DMS153 (cell line): Measurements from ENCODE around the gene ABHD2.
"Not testable (repeated sequence)": the region's sequence is repeated elsewhere in the genome, so short reads cannot be mapped to it uniquely, and the experiment has no call there.

Experiments
- DNase-seq: peaks from one replicate; lab custom pipeline; 2025; lab: John Stamatoyannopoulos, UW

Gene ABHD2

DNA sequence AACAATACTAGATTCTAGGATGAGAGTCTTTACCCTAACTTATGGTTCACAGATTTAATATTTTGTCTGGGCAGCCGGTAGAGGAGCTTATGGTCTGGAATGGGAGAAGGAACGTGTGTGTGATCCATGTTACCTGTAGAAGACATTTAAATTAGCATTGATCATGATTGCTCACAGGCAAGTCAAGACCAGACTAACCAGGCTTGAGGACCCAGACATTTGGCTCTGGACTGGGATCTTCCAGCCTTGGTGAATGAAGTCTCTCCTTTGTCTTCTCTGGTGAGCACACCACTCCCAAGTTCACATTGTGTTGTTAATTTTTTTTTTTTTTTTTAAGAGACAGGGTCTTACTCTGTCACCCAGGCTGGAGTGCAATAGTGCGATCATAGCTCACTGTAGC is 11.7 kb downstream of the ABHD2 start:
- no peak for DNase-seq

DNA sequence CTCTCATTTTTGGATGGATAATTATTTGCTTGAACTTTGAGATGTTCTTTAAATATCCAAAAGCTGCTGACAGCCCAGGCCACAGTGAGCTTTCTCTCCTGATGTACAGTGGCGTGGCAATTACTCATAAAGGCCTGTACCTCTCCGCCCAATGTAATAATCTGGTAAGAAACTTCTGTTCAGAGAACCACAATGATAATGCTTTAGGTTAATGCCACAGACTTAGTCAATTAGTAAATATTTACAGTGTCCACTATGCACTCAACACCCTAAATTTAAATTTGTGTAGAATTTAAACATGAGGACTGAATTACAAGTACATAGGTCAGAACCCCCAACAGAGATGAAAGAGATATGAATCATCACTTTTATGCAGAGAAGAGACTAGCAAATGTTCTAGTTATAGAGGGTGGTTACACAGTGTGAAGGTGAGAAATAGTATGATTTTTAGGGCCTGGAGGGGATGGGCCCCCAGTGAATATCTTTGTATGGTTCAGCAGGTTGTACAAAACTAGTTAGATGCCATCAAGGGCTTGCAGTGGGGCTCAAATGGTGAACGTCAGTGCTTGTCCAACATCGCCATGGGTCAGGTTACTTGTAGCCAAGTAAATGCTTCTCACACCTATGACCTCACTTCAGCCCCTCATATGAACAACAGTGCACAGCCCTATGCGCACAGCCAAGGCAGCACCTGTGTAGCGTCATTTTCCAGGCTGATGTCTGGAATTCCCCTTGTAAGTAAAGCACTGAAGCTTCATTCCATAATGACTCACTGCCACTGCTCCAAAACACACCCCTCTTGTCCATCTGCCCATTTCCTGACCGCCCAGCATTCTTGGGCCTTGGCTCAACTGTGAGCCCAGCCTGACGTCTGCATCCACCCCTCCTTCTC is 13.3 kb downstream of the ABHD2 start:
- DNase-seq: no peak

DNA sequence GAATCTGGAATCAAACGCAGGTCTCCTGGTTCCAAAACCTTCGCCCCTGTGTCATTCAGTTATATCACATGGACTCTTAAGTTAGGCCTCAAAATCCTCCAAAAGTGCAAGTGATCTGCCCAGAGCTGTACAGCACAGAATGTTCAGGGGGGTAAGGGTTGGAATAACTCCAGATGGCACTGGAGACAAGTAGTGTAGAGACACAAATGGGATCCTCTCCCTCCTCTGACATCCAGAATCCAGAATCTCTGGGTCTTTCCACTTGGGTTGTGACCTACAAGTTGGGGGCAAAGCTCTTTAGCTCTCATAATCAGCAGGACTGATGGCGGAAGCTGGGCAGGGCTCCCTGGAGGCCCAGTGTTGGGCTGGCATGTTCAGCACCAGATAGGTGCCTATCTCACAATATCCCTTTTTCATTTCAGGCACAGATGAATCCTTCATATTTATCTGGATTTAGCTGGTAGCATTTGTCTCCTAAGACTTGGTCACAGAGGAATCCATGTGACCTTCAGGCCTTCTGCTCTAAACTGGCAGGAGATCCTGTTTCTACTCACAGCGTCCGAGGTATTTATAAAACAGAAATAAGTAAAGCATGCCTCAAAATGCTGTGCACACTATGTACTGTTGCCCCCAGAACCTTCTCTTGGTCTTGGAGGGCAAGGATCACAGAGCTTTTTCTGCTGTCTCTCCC is 15.4 kb downstream of the ABHD2 start:
- DNase-seq: no peak

DNA sequence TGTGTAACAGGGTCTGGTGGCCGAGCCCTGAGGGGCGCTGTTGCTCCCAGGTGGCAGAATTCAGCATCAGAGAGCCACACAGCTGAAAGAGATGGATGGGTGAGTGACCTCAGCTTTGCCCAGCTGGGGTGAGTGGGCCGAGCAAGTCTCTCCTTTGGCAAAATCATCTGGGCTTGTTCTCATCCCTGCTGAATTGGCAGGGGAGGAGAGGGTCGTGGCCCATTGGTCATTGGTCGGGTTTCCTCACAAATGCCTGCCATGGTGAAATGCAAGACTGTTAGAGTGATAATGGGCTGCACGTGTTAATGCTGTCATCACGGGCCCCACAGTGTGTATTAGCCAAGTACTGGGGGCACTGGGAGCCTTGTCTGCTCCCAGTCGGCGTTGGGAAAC is 15.9 kb downstream of the ABHD2 start:
- DNase-seq: no peak

DNA sequence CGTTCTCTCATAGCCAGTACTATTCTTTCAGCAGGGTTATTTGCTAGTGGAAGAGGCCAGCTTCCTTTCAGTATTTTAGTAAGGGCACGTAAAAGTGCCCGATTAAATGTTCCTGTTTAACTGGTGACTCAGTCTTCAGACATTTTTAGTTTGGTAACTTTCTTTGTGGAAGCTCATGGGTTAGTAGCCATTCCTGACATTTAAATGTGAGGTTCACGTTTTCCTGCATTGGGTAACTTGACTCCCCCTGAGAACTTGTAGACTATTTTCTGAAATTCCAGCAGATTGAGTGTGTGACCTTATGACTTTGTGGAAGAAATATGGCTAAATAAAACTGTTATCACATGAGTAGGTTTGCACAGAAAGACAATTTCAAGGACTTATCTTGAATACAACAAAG is 16.9 kb downstream of the ABHD2 start:
- no peak for DNase-seq

DNA sequence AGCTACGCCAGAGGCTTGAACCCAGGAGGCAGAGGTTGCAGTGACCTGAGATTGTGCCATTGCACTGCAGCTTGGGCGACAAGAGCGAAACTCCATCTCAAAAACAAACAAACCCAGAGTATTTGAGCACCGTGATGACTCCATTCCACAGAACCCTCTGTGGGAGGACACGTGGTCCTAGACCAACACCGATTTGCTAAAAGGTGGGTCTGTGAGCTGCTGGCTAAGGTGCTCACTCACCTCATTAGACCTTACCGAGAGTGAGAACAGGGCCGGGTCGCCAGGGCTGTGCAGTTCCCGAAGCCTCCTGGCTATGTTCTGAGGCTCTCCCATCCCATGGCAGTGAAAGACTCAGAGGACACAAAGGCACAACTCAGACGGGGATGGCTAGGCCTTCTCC is 17.9 kb downstream of the ABHD2 start:
- no peak for DNase-seq

DNA sequence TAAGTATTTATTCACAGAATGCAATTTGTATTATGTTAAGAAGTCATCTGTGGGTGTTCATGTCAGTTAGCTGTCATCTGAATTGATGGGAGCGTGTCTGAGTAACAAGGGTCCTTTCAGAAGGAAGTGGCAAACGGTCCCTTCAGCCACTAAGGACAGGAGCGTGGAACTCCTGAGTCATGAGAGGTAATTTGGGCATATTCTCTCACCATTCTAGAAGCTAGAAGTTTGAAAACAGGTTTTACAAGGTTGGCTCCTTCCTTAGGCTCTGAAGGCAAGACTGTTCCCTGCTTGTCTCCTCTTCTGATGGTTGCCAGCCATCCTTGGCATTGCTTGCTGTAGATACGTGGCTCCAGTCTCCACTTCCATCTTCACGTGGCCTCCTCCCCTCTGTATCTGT is 19.7 kb downstream of the ABHD2 start:
- no peak for DNase-seq

DNA sequence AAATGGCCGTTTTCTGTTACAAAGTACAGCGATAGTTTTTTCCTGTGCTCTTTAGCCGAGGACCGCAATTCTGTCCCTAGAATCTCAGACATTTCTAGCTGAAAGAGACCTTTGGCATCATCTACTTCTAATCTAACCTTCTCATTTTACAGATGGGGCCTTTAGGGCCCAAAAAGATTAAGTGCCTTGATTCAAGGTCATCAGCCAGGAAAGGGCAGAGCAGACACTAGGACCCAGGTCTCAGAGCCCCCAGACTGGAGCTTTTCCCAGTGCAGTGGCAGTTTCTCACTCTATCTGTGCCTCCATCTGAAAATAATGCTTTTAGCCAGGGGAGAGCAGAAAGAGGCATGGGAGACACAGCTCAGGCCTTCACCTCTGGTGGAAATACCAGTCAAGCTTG is 20.6 kb downstream of the ABHD2 start:
- no peak for DNase-seq

DNA sequence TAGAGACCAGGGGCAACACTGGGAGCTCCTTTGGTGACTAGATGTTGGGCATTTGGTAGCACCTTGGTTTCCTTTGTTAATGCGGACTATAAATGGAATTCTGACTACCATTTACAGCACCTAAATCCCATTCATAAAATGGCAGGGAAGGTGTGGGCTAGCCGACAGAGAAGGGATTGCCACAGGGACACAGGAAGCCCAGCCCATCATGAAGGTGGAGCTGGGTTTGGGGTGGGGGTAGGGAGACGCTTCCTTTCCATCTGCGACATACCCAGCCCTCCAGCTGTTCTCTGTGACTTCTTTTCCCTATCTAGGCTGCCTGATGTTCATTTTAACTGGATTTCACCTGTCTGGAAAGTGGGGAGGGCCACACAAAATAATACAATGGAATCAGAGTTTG is 21.0 kb downstream of the ABHD2 start:
- no peak for DNase-seq

DNA sequence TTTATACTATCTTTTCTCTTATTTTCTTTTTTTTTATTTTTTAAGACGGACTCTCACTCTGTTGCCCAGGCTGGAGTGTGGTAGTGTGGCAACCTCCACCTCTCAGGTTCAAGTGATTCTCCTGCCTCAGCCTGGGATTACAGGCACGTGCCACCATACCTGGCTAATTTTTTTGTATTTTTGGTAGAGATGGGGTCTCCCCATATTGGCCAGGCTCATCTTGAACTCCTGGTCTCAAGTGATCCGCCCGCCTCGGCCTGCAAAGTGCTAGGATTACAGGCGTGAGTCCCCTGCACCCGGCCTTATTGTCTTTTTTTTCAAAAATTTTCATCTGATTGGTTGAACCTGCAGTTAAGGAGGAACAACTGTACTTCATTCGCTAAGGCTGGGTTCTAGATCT is 21.8 kb downstream of the ABHD2 start:
- DNase-seq: no peak

DNA sequence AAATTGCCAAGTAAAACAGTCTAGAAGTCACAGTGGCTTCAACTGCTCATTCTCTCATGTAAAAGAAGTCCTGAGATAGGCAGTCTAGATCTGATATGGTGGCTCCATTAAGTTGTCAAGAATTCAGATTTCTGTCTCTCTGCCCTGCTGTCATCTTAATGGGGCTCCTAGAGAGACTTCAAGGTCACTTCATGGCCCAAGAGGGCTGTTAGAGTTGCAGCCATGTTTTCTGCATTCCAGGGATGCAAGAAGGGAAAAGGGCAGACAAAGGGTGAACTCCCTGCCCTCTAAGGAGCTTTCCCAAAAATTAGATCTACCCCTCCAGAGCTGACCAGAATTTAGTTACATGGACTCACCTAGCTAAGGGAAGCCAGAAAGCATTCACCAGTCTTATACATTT is 23.1 kb downstream of the ABHD2 start:
- DNase-seq: no peak

DNA sequence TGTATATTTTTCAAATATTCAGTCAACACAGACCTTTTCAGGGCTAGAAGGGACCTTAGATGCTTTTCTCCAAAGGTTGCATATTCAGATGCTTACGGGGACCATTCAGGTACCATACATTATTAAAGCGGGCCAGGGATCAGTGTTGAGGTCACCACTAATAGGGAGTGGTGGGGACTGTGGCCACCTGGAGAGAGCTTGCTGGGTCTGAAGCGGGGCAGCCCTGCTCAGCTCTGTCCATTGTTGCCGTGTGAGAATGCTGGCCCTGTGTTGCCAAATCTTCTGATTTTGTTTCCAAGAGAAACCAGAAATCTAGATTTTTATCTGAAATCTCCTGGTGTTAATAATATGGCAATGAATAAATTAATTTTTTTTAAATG is 23.7 kb downstream of the ABHD2 start:
- DNase-seq: no peak

DNA sequence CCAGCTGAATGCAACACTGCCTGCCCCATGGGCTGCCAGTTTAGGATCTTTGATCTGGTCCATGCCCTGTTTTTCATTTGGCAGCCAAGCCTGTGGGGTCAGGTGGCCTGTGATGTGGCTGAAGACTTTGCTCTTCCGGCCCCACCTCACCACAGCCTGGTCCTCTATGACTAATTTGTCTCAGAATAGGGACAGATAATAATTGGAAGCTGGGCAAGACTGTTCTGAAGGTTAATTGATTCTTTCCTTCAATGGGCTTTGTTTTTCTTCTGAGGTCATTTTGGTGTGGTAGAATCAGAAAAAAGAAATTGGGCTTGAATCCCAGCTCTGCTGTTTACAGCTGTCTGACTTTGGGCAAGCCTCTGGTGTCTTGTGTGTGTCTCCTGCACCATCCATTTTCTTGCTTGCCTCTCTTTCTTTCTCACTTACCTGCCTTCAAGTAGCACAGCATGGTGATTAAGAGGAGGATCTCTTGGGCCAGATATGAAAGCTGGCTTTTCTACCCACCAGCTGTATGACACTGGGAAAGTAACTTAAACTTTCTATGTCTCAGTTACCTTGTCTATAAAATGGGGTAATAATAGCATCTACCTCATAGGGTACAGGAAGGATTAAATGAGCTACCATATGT is 24.2 kb downstream of the ABHD2 start:
- no peak for DNase-seq

DNA sequence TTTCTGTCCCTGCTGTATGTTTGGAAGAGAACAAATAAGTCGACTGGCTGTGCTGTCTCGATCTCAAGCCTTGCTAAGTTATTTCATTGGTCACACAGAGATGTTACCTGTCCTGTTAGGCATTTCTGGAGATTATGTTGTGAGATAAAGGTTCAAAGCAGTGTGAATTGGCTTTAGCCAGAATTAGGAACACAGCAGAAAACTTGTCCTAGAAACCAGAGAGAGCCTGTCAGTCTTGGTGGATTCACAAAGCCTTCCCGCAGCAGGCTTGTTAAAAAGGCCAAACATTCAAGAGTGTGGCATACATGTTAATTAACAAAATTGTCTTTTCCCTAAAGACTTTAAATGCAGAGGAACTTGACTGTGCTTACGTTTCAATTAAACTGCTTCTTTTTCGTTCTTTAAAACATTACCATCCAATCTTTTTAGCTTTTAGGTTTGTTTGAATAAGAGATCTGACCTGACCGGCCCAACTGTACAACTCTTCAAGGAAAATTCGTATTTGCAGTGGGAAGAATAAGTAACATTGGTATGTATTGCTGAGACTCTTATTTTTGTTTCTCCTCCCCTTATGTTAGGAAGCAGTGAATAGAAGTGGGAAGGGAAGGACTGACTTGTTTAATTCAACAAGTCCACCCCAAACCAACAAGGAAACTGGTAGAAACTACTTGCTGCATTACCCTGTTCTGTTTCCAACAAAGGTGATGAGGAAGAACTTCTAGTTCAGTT is 25.2 kb downstream of the ABHD2 start:
- DNase-seq: no peak

DNA sequence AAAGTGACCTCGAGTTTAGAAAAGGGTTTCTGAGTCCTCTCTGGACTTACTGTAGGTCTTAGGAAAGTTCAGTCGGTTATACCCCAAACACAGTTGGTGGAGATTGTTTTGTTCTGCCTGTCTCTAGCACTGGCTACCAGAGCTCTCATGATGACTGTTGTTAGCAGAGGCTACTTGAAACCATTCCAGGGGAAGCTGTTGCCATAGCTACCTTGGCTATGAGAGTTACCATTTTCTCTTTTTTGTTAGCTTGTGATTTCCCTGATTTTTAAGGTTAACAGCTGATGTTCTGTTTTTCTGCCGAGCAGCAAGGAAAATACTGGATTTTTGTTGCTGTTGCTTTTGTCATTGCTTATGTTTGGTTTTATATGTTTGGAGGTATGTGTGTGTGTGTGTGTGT is 26.7 kb downstream of the ABHD2 start:
- peak; percentile 56 for DNase-seq

DNA sequence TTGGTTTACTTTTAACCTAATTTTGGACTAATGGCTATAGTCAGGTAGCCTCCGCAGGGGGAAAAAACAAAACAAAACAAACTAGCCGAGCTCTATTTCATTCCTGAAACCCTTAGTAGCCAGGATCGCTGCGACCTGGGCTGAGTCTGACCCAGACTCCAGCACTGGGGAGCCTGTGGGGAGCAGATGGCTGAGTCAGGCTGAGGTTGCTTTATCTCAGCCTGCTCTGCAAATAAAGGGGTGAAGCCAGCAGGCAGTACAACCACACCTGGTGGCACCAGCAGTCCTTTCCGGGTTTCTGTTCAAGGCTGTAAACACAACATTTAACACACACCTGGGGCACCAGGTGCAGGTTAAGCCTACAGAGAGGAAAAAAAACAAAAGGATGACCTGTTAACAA is 27.3 kb downstream of the ABHD2 start:
- peak; percentile 88 for DNase-seq

DNA sequence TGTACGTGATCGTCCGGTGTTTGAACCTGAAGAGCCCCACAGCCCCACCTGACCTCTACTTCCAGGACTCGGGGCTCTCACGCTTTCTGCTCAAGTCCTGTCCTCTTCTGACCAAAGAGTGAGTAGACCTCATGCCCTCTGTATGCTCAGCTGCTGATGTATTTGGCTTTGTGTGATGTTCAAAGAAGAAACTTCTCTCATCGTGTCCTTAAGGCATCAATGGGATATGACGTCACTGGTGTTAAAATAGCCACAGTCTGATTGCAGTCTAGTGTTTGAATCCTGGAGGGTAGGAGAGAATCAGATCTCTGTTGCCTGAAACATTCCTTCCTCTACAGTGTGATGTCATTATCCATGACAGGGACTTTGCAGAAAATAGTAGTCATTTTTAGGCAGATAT is 28.1 kb downstream of the ABHD2 start:
- DNase-seq: peak; percentile 80

DNA sequence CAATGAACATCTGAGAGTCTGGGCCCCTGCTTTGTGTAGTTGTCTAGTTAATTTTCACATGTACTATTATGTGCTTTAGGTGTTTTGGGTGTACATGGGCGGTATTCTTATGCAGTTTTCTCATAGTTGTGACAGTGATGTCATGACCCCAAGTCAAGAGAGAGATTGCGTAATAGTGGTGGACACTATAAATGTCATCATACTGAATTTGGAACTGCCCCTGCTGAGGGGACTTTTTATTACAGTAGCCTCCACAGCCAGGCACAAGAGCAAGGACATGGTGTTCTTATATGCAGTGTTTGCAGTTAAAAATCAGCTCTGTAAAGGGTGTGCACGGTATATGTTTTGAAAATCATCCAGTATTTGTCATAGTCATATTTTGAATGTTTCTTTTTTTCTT is 29.5 kb downstream of the ABHD2 start:
- DNase-seq: no peak

DNA sequence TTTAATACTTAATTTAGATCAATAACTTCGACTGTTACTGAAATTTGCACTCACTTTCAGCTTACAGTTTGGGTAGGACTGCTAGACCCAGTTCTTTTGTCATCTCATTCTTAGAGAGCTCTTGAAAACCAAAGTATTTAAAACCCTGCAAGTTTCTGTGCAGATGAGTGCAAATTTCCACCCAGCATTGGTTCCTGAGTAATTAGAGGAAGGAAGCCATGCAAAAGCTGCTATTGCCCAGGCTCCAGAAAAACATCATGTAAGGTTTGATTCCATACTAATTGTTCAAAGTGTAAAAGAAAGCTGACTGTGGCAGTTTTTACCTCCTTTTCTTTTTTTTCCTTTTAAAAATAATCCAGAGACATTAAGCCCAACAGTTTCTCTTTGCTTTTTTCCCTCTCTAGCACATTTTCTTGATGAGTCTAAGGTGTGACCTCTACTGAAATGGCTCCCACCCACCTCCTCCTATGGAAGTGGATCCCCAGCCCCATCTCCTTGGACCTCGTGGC is 30.3 kb downstream of the ABHD2 start:
- no peak for DNase-seq

DNA sequence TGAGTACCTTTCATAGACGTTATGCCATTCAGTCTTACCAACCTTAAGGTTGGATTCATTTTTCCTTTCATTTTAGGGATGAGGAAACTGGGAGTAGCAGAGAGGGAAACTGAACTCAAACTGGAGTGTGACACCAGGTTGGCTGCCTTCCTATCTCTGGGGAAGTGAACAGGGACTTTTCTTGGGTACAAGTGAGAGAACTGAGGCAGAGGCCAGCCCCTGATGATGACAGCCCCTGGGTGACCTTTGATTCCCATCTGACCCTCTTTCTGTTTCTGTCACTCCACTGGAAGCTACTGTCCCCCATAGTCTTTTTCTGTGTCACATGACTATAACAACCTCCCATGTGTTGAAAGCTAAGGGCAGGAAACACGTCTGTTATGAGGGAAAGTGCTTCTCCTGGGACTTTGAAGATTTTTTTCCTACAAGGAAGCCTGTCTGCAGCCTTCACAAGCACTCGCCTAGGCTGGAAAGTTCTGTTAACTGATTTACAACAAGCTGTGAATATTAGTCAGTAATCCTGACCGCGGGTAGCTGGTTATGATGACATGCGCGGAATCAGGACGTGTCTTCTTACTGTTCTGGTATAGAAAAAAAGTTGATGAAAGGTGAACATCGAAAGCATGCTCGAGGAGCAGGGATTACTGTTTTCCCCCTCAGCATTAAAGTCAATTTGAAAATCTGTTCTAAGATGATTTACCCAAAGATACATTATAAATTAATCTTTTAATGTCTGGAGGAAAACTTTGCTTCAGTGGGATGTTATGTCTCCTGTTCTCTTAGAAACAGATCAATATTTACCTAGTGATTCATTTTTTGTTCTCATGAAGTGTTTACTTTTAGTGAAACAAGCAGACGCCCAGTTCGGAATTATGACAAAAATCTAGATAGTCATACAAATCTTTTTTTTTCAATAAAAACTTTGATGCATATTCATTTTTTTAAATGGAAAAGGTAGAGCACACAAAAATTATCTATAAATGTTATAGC is 31.5 kb downstream of the ABHD2 start:
- peak; percentile 32 for DNase-seq

DNA sequence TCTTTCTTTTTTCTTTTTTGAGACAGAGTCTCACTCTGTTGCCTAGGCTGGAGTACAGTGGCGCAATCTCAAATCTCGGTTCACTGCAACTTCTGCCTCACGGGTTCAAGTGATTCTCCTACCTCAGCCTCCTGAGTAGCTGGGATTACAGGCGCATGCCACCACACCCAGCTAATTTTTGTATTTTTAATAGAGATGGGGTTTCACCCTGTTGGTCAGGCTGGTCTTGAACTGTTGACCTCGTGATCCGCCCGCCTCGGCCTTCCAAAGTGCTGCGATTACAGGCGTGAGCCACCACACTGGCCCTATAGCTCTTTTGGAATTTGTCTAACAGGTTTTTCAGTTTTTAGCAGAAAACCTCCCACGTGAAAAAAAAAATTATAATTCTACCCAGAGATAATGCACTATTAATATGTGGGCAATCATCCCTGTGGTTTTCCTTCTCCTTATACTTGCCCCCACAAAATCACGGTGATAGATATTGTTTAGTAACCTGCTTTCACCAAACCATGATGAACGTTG is 32.3 kb downstream of the ABHD2 start:
- DNase-seq: not testable (repeated sequence)
